Cerebellar cortex (tissue), 1 donor: Measurements from ENCODE around the gene DOCK3.
A peak's percentile ranks its signal among the peaks of the same experiment; 100 is the strongest.
"Not testable (repeated sequence)": the region's sequence is repeated elsewhere in the genome, so short reads cannot be mapped to it uniquely, and the experiment has no call there.

Experiments used
- DNase-seq: peaks from one replicate; pipeline ENCODE4 v3.0.0-alpha.2; 2015; ENCODE audit warnings: low spot score

The DOCK3 gene

DNA sequence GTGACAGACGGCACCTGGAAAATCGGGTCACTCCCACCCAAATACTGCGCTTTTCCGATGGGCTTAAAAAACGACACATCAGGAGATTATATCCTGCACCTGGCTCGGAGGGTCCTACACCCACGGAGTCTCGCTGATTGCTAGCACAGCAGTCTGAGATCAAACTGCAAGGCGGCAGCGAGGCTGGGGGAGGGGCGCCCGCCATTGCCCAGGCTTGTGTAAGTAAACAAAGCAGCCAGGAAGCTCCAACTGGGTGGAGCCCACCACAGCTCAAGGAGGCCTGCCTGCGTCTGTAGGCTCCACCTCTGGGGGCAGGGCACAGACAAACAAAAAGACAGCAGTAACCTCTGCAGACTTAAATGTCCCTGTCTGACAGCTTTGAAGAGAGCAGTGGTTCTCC lies 524.6 kb downstream of the DOCK3 start:
- not testable (repeated sequence) for DNase-seq

DNA sequence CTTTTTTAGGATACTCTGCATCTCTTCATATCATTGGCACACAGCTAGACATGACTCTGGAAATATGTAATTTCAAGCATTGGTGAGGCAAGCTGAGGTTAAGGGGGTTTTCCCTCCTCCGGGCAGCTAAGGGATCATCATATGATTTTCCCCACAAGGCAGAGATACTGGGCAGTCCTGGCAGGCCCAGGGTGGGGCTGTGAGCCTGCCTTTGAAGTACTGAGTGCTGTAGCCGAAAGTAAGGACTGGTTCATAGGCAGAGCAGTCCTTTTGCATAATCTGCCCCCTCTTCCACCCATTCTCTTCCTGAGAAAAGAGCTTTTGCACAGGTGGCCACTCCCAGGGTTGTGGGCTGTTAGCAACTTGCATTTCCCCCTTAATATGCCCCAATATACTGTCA lies 541.6 kb downstream of the DOCK3 start:
- DNase-seq = no peak

DNA sequence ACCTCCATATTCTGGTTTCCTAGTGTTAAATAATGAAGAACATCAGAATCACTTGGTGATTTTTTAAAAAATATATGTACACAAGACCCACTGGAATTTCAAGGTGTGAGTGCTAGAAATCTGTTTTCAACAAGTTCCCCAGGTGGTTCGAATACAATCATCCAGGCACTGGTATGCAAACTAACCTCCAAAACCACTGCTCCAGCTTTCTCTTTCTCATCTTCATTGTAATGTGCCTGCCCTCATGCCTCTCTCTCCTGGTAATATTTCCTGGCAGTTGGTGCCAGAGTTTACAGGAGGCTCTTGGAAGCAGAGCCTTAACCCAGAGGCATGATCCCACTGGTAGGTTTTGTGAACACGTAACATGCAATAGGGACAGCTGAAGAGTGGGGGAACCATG lies 547.2 kb downstream of the DOCK3 start:
- DNase-seq = no peak

DNA sequence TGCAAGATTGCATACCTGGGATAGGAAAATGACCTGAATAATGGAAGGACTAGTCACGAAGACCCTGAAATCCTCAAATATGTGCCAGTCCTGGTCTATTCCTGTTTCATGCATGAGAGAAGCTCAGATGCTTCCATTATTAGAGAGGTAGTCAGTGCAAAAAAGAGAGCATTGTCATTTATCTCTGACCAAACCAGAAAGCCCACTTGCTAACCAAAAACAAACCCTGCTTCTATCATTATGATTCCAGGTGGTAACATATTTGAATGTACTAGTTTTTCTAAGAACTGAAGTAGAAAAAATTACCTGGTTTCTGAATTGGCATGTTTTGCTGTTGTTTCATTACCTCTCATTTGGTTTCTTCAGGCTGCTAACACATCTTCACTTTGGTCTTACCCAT lies 549.6 kb downstream of the DOCK3 start:
- no peak for DNase-seq

DNA sequence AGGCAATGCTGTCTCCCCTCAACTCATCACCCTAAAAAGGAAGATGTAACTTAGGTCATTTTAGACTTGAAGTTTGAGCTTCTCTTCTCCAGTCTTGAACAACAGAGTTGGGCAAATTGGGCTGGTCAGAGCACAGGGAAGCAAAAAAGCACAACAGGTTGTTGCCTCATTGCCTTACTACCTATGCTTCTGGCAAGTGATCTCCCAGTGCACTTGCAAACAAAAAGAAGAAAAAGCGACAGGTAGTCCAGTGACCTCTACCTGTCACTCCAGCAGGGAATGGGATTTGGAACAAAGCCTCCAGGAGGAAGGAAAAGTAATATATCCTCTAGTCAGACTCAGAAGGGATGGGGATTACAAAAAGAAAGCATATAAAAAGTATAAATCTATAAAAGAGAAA lies 550.1 kb downstream of the DOCK3 start:
- no peak for DNase-seq

DNA sequence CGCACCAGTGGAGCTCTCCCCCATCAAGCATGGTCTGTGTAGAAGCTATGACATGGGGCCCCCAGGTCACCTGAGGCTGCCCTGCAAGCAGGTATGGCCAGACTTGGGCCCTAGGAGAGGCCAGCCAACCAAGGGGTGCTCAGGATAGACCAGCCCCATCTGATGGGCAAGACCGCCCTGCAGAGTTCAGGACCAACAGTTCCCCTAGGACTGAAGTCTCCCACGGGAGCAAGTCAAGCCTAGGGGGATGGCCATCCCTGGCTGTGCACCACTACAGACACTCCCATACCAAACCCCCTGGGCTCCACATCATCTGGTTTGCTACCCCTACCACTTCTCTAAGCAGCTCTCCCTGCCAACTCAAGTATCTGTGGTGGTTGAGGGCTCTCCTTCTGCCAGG lies 568.2 kb downstream of the DOCK3 start:
- no peak for DNase-seq

DNA sequence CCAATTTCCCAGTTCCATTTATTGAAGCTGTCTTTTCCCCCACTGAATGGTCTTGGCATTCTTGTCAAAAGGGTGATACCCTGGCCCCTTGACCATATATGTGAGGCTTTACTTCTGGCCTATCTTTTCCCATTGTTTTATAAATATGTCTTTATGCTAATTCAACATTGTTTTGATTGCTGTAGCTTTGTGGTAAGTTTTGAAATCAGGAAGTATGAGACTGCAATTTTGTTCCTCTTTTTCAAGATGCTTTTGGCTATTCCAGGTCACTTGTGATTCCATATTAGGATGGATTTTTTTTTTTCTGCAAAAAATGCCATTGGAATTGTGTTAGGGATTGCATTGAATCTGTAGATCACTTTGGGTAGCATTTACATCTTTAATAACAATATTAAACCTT lies 569.2 kb downstream of the DOCK3 start:
- DNase-seq = no peak

DNA sequence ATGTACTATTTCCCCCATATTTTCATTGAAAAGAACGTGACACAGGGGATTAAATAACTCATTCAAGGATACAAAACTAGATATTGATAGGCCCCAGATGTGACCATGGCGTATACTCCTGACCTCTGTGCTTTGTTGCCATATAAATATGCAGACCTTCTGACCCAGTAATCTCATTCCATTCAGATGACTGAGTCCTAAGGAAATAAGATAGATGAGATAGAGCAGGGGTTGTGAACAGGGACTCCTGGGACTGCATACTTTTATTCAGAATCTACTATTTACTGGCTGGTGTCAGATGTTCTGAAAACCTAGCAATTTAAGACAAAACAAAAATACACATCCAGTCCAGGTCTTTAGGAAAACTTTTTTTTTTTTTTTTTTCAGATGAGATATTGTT lies 571.1 kb downstream of the DOCK3 start:
- no peak for DNase-seq

DNA sequence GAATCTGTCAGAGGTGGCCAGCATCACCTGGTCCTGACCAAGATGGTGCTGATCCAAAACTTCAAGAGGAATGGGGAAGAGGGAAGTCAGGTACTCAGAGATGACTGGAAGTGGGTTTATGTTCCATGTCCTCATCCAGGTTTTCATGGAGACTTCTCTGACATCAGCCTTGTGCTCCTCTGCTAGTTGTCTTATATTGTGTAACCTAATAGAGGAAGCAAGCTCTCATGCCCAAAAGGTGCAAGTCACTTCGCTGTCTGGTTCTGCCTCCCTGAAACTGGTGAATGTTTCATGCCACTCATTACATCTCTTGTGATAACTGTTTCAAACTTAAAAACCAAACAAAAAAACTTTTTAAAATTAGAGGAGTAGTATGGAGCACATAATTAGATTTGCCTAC lies 583.1 kb downstream of the DOCK3 start:
- DNase-seq = no peak

DNA sequence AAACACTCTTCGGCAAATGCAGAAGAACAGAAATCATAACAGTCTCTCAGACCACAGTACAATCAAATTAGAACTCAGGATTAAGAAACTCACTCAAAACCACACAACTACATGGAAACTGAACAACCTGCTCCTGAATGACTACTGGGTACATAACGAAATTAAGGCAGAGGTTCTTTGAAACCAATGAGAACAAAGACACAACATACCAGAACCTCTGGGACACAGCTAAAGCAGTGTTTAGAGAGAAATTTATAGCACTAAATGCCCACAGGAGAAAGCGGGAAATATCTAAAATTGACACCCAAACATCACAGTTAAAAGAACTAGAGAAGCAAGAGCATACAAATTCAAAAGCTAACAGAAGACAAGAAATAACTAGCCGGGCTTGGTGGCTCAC lies 589.4 kb downstream of the DOCK3 start:
- not testable (repeated sequence) for DNase-seq

DNA sequence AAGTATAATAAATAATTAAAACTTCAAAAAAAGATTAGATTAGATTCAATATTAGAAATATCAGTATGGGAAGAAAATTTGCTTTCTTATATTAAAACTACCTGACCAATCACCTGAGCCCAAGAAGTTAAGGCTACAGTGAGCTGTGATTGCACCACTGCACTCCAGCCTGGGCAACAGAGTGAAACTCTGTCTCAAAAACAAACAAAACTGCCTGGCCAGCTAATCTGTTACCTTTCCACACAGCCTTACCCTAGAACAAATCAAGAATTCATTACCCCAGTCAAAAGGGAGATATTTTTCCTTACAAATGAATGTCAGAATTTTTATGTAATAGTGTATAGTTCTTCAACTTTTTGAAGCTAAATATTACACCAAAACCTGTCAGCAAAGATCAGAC lies 593.4 kb downstream of the DOCK3 start:
- no peak for DNase-seq

DNA sequence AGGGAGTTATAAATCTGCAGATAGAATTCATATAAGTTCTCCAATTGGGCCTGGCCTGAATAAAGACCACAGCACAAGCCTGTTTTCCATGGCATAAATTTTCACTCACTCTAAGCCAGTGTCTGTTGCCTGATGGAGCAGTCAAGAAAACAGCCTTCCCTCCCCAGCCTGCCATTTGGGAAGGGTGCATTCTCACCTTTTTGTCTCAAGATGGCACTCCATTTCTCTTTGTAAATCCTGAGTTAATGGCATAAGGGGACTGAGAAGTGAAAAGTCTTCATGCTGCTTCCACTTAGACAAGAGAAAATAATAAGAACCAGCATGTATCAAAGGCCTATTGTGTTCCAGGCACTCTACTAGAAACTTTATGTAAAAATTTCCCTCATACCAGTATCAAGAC lies 594.7 kb downstream of the DOCK3 start:
- peak; percentile 20 for DNase-seq

DNA sequence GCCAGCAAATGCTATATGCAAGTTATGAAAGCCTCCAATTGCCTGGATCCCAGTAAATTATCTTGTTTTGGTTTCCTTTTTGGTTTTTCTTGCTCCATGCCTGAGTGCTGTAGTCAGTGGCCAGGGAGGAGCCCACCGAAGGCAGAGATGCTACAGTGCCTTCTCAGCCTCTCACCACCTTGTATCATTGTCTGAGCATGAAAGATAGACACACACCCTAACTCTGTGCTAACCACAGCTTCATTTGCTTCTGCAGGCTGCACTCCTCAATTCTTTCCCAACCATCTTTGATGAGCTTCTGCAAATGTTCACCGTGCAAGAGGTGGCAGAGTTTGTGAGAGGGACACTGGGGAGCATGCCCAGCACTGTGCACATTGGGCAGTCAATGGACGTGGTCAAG lies 595.8 kb downstream of the DOCK3 start:
- DNase-seq = no peak

DNA sequence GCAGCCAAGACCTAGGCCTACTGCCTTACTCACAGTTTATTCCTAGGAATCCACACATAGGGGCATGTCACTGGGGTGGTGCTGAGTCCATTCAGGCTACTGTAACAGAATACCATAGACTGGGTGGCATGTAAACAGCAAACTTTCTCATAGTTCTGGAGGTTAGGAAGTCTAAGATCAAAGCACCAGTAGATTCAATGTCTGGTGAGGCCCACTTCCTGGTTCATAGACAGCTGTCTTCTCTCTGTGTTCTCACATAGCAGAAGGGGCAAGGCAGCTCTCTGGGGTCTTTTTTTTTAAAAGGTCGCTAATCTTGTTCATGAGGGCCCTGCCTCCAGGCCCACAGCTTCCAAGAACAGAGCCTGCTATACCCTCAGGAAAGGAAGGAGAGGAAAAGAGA lies 596.4 kb downstream of the DOCK3 start:
- DNase-seq = no peak

DNA sequence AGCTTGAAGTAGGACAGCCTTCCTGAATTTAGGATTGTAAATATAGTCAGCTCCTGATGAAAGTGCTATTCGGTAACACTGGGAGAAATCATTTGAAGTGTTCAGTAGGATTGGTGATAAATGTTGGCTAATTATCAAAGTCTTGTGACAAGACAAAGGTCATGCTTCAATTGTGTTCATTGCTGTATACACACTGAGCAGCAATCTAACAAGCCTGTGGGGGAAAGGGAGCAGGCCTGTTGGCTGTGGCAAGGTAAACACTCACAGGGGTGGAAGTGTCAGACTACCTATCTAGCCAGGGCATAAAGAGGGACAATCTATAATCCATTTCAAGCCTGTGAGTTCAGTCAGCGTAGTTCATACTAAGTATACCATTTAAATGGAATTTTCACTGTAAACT lies 599.3 kb downstream of the DOCK3 start:
- no peak for DNase-seq

DNA sequence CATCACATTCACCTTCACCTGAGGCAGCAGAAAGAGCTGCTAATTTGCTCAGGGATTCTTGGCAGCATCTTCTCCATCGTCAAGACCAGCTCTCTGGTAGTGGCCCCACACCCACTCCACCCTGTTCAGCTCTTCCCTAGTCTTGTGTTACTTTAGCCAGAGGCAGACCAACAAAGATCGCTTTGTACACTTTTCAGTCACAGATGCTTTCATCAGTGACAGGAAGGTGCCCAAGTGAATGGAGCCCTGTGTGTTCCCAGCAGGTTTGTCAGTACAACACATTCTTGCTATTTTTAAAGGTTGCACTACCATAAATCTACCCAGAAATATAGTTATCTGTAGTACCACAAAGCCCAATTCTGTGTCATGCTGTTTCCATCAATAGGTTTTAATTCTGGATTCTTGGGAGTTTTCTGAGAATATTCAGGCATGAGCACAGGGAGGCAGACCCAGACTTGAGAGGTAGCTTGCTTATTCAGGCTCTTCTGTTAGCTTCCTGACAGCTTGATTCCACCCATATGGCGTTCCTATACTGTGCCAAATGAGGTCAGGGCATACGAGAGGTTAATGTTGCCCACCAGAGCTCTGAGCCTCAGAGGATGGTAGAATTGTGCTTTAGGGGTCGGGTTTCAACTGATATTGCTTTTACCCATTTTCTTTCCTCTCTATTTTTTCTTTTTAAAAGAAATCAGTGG lies 600.5 kb downstream of the DOCK3 start:
- DNase-seq = peak; percentile 64

DNA sequence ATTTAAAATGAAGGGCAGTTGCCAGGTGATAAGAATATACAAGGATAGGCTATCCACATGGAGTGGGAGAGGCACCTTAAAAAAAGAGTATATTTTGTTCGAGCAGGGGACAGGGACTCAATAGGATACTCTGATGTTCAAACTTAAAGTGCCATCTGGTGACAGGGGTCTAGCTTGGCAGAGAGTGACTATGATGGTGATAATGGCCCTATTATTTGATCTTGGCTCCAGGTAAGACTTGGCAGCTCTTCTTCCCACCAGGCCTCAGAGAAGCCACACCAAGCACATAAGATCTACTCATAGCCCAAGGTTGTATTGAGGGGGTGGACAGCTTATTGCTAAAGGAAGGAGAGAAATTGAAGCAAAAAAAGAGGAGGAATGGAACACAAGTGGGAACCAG lies 601.3 kb downstream of the DOCK3 start:
- DNase-seq = peak; percentile 59

DNA sequence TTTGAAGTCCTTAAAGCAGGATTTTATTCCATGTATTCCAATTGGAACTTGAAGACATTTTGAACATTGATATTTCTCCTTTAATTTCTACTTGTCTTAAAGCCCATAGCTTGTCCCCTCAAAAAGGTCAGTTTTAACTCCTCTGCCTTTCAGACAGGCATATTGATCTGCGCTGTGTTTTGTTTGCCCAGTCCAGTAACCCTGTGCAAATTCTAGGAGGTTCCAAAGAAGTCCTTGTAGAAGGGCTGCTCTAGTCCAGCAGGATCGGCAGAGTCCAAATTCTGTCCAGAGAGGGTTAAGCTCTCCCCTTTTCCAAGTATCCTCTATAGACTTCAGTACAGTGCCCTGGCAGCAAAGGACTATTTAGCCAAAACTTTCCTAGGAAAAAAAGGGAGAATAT lies 604.7 kb downstream of the DOCK3 start:
- DNase-seq = no peak

DNA sequence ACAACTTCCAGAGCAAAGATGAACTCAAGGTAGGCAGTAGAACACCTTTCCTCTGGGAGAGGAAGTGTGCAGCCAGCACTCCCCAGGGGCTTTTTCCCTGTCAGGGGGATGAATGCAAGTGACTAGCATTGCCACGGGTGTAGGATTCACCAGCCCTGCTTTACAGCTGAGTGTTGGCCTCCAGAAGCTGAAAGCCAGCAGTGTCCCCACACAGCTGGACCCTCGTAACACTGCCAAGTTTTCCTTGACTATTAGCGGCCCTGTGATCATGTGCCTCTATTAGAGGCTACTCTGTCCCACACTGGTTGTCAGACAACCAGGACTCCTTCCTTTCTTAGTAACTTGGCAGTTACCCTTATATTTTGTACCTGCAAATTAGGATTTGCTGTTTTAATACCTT lies 605.4 kb downstream of the DOCK3 start:
- DNase-seq = no peak

DNA sequence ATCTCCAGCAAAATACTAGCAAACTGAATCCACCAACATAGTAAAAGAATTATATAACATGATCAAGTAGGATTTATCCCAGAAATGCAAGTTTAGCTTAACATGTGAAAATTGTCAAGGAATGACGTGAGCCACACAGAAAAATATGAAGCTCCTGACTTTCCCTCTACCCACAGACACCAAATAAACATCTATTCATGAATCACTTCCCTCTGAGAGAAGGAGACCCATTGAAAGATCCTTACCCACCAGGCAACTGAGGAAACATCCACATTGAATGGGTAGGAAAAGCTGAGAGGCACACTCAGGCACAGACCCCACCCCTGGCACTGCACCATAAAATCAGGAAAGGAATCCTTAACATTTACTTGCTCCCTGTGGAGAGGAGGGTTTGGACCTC lies 608.2 kb downstream of the DOCK3 start:
- no peak for DNase-seq

DNA sequence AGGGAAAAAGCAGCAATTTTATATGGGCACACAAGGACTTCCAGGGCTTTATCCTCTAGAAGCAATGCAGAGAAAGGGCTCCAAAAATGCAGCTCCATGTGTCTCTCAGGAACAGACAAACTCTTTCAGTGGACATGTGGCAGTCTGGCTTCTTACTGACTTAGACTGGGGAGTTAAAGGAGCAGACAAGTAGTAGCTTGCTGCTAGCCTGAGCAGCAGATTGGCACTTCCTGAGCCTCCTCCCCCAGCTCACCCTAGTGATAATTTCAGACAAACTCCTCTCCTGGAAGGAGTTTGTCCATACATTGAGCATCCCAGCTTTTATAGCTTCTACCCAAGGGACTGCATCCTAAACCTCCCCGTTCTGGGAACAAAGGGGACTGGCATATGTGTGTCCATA lies 608.7 kb downstream of the DOCK3 start:
- no peak for DNase-seq

DNA sequence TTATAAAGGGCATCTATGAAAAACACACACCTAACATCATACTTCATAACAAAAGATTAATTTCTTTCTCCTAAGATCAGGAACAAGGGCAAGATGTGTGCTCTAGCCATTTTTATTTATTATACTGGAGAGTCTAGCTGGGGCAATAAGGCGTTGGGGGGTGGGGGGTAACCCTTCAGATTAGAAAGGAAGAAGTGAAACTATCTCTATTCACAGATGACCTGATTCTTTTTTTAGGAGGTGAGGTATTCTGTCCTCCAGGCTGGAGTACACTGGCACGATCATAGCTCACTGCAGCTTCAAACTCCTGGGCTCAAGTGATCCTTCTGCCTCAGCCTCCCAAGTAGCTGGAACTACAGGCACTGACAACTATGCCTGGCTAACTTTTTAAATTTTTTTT lies 620.9 kb downstream of the DOCK3 start:
- DNase-seq = no peak

DNA sequence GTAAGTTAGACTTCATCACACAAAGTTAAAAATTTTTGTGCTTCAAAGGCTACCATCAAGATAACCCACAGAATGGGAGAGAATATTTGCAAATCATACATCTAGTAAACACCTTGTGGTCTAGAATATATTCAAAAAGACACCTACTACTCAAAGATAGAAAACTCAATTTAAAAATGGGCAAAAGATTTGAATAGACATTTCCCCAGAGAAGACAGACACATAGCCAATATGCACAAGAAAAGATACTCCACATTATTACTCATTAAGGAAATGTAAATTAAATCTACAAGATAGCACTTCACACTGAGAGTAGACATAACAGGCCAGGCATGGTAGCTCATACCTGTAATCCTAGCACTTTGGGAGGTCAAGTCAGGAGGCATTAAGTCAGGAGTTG lies 622.6 kb downstream of the DOCK3 start:
- DNase-seq = no peak

DNA sequence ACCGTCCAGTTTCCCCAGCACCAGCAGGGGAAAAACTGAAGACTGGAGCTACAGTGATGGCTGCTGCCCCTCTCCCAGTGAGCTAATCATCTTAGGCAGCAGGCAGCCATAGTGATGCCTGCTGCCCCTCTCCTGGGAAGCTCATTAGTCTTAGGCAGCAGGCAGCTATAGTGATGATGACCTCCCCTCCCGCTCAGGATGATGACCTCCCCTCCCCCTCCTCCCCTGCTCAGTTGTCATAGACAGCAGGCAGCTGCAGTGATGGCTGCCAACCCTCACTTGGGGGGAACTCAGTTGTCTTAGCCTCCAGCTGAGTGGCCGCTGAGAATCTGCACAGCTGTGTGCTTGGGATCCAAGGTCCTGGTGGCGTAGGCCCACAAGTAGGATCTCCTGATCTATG lies 629.5 kb downstream of the DOCK3 start:
- no peak for DNase-seq

DNA sequence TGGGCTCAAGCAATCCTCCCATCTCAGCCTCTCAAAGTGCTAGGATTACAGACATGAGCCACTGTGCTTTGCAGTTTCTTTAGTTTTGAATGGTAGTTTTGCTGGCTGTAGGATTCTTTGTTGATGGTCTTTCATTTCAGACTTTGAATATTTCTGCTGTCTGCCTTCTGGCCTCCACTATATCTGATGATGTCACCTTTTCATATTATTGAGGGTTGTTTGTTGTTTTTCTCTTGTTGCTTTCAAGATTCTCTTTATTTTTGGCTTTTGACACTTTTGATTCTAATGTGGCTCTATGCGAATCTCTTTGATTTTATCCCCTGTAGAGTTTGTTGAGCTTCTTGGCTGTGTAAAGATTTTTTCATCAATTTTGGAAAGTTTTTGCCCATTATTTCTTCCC lies 631.4 kb downstream of the DOCK3 start:
- no peak for DNase-seq
